HG03095 (cell line): Measurements from ENCODE around the gene RBBP9.
"Not testable (repeated sequence)": the region's sequence is repeated elsewhere in the genome, so short reads cannot be mapped to it uniquely, and the experiment has no call there.

ENCODE experiments used
- ATAC-seq: cut with Tn5 transposase; IDR thresholded peaks from one replicate; pipeline ENCODE4 v1.9.1; 2021; ENCODE audit warnings: moderate library complexity; ENCODE audit not compliant: unreplicated experiment

The RBBP9 gene

DNA sequence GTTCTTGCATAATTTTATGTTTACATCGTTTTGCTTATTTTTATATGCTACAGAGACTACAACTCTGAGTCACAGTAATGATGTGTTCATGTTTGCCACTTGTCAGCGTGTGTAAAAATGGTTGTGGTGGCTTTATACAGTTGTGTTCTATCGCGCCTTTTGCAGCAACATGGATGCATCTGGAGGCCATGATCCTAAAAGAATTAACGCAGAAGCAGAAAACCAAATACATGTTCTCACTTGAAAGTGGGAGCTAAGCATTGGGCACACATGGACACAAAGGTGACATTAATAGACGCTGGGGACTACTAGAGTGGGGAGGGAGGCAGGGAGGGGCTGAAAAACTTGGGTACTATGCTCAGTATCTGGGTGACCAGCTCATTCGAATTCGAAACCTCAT is 9.7 kb upstream of the RBBP9 start:
- no peak for ATAC-seq

- ATAC-seq = no peak
Measured at GRCh38 chr20:18504479-18505060, 7.5 kb upstream of the RBBP9 start.

- ATAC-seq = not testable (repeated sequence)
Measured at GRCh38 chr20:18501672-18502071, 4.6 kb upstream of the RBBP9 start.

DNA sequence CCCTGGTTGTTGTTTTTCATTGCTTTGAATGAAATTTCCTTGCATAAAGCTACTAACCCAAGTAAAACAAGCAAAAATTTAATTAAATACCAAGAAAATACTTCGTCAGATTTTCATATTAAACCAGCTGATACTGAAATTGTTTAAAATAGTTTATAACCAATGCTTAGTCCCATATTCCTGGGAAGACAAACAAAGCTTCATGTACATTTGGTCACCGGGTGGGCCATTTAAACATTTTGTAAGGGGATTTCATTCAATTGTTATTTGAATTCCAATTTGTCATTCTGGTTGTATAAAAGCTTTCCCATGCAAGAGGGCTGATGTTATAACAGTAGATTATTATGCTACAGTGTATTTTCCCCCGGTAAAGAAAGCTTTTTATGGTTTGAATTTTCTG is 578 bp upstream of the RBBP9 start:
- no peak for ATAC-seq

DNA sequence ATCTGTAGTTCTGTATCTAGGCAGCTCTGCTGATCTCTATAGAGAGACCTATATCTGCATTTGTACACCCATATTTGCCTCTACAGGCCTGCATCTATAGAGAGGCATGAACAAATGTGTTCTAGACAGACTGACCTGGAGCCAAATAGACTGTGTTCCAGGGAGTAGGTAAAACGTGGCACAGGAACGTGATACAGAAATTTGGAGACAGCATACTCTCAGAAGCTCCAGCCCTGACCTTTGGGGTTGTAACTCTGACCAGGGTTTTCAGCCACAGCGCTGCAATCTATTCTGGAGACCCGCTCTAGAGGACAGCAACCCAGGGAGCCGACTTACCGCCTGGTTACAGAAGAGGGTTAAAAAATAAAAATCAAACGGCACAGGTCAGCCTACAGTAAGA is 983 bp downstream of the RBBP9 start:
- no peak for ATAC-seq

- no peak for ATAC-seq
Measured at GRCh38 chr20:18488301-18488700, 8.7 kb downstream of the RBBP9 start.

- ATAC-seq = no peak
Measured at GRCh38 chr20:18481596-18481995, 15.4 kb downstream of the RBBP9 start.

GRCh38 chr20:18477821-18478220 is 19.2 kb downstream of the RBBP9 start:
- ATAC-seq = no peak

GRCh38 chr20:18477218-18477617 is 19.8 kb downstream of the RBBP9 start:
- no peak for ATAC-seq

- peak; percentile 97 for ATAC-seq
Measured at GRCh38 chr20:18466894-18467730, 29.9 kb downstream of the RBBP9 start, which contains the start of the genes DZANK1 and POLR3F. DZANK1 (minus strand) TSS chr20:18467030; CDS start chr20:18465358, 1,672 bp downstream. POLR3F (plus strand) TSS chr20:18467390; CDS start chr20:18467507, 117 bp downstream.

DNA sequence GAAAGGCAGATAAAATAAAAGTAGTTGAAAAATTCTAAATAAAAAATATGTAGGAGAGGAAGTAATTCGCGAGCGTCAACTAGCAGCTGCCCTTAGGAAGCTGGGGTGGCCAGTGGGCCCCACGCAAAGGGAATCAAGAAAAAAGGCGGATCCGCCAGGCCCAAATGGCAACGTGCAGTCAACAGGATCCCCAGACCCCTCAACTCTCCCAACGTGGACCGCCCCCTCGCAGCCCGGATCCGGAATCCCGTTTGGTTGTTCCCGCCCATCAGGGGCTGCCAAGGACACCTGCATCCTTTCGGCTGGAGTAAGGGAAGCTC is 30.5 kb downstream of the RBBP9 start:
- peak; percentile 18 for ATAC-seq

- no peak for ATAC-seq
Measured at GRCh38 chr20:18465536-18466200, 31.4 kb downstream of the RBBP9 start.

- ATAC-seq = no peak
Measured at GRCh38 chr20:18456600-18456999, 40.4 kb downstream of the RBBP9 start.

GRCh38 chr20:18443886-18444285 is 53.1 kb downstream of the RBBP9 start:
- no peak for ATAC-seq

- no peak for ATAC-seq
Measured at GRCh38 chr20:18440403-18440802, 56.6 kb downstream of the RBBP9 start.

DNA sequence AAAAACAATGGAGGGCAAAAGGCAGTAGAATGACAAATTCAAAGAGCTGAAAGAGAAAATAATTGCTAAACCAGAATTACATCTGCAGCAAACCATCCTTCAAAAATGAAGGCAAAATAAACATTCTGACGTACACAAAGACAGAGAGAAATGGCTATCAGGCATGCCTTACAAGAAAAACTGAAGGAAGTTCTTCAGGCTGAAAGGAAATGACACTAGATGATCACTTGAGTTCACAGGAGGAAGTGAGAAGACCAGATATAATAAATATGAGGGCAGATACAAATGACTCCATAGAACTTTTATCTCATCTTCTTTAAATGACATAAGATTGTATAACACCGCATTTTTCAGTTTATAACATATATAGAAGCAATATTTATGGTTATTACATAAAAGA is 60.2 kb downstream of the RBBP9 start:
- no peak for ATAC-seq
